Heart left ventricle (tissue), 16 donors: Measurements from ENCODE around the gene CUL4A. TPM values are rescaled to one million over a fixed set of nuclear protein-coding genes. Genes with fewer than 3 reads are reported as not detected.
"Not testable (repeated sequence)": the region's sequence is repeated elsewhere in the genome, so short reads cannot be mapped to it uniquely, and the experiment has no call there.

ENCODE experiments used
- ATAC-seq, 4 donors: fragments of 200-7000 bp; cut with Tn5 transposase; one replicate each; pipeline ENCODE4 v1.9.1; 2020 to 2022; ENCODE audit warnings: moderate library complexity in 4 of 4, mild to moderate bottlenecking in 3 of 4, moderate number of reproducible peaks in 1 of 4
- DNase-seq, 5 donors: peaks; one replicate each; pipeline ENCODE4 v3.0.0-alpha.2; 2020
- H3K27ac ChIP-seq, 12 donors: fragments of 200-600 bp; sonication (generic) in 4 of 12; one replicate each; pipeline versions ENCODE4 v1.5.0 to v1.8.0; 2016 to 2022; ENCODE audit warnings: mild to moderate bottlenecking in 2 of 12
- H3K27me3 ChIP-seq, 9 donors: fragments of 200-600 bp; sonication (generic) in 2 of 9; one replicate each; pipeline versions ENCODE4 v1.5.1 to v1.8.0; 2016 to 2022; ENCODE audit warnings: mild to moderate bottlenecking in 3 of 9
- H3K36me3 ChIP-seq, 9 donors: fragments of 200-600 bp; sonication (generic) in 2 of 9; one replicate each; pipeline versions ENCODE4 v1.5.0 to v1.8.0; 2018 to 2022; ENCODE audit warnings: mild to moderate bottlenecking in 2 of 9
- H3K4me1 ChIP-seq, 12 donors: fragments of 200-600 bp; sonication (generic) in 4 of 12; one replicate each; pipeline versions ENCODE4 v1.5.0 to v1.8.0; 2016 to 2022; ENCODE audit warnings: mild to moderate bottlenecking in 3 of 12
- H3K4me3 ChIP-seq, 12 donors: fragments of 200-600 bp; sonication (generic) in 4 of 12; one replicate each; pipeline versions ENCODE4 v1.5.0 to v1.8.0; 2017 to 2022; ENCODE audit warnings: mild to moderate bottlenecking in 9 of 12, moderate library complexity in 4 of 12
- H3K9me3 ChIP-seq, 12 donors: fragments of 200-600 bp; sonication (generic) in 4 of 12; one replicate each; pipeline versions ENCODE4 v1.5.0 to v1.8.0; 2016 to 2022; ENCODE audit warnings: mild to moderate bottlenecking in 1 of 12
- POLR2A ChIP-seq, 2 donors: fragments of 450-650 bp; IDR thresholded peaks; one replicate each; pipeline ENCODE4 v1.6.1; 2017; ENCODE audit warnings: antibody characterized with exemption in 2 of 2, mild to moderate bottlenecking in 2 of 2, moderate library complexity in 2 of 2
- WGBS, 4 donors: extraction: QIAGEN DNeasy Blood & Tissue Kit in 2 of 4; methylation state at CpG; one replicate each; pipeline versions ENCODE4 v1.1.5 to v1.1.7; 2013 to 2018; 5-methylcytosine and 5-hydroxymethylcytosine counted together
- intact Hi-C, 10 donors: fragments of 100-400 bp; cut with DNase I; formaldehyde crosslinking; loops; one replicate each; pipeline versions ENCODE4 v1.11.1 to v1.14.2; 2022
- polyA plus RNA-seq, 2 donors: library from polyadenylated mRNA; stranded (reverse); fragments of 200-250 nt; gene quantifications; one replicate each; pipeline ENCODE4 v1.2.3, GENCODE V29; 2013
- total RNA-seq, 9 donors: library from RNA; depleted of rRNA in 2 of 9; stranded (reverse); fragments of >200 nt in 2 of 9; fragmentation: NEBNext Ultra II Directional in 3 of 9; extraction: Animal tissue kit (Norgen Biotek cat#: 25700) in 3 of 9; gene quantifications; one replicate each; pipeline versions ENCODE4 v1.1.0 to v1.2.4, GENCODE V29; 2016 to 2023
- TF ChIP-seq, protein P1 (sequence below), 12 donors: fragments of 200-600 bp; sonication (generic) in 4 of 12; IDR thresholded peaks; one replicate each; pipeline versions ENCODE4 v1.5.0 to v1.8.0; 2018 to 2022; ENCODE audit warnings: antibody characterized with exemption in 12 of 12, mild to moderate bottlenecking in 5 of 12
- donor health status: ischemic (EF 13 %, LVEDD 7.1; RV severe dilation, severe dysfunction).
- donor health status: healthy with polysubstance abuse.
- donor health status: DM: no; HTN: yes; CAD: no.
- donor health status: DM: no; HTN: no; CAD: no.
- donor health status: ischemic (EF 25% LVEDD 6.9; RV normal size, moderate dysfunction).
- donor health status: ischemic (EF 25% LVEDD 5.7; RV mildly dilated, moderate dysfunction).
- donor health status: healthy.
- donor health status: DM: yes; HTN: yes; CAD: no.
- donor health status: ischemic (EF 35%, LVEDD 5.7; RV mildly dilated, moderate dysfunction).
- donor health status: nonischemic (EF 11% LVEDD 7.7; RV severe dilation, severe dysfunction).
- donor health status: DM: yes; HTN: yes; CAD: no.
- donor health status: PGD.
- donor health status: ischemic (EF 29% LVEDD 5.4; RV normal size, mild dysfunction).
- donor health status: nonischemic (EF 23%, LVEDD 6.1; RV moderate dilation, normal function).

CUL4A gene
- total and polyA plus RNA-seq, 11 donors = 29.7 to 121 (median 109) TPM

DNA sequence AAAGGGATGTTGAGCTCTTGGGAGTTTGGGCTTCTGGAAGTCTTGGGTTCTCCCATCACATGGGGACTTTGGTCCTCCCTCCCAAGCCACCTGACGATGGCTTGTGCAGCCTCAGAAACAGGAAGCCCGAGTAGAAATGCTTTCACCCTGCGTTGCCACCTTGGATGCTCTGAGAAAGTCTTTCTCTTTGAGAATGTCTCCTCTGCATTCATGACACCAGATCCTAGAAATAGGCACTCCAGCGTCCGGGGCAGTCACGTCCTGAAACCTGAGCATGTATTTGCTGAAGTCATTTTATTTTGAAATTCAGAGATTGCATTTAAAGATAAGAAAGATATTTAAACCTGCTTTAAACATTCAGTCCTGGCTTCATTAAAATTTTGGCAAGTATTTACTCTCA lies 34.4 kb downstream of the CUL4A start:
- ATAC-seq (no peak), DNase-seq (no peak)
- Histone ChIP-seq H3K4me3 (no peak overlapping the region), H3K9me3 (no peaks in the 10 kb centered on the region), H3K27ac (no peak overlapping the region), H3K27me3 (no peaks in the 10 kb centered on the region), H3K4me1 (no peaks in the 10 kb centered on the region), H3K36me3 (peaks cover 2 to 100% (median 99%) of the 10 kb centered on the region in 9 donors)
- TF ChIP-seq POLR2A (IDR thresholded peaks at IDR 0.05) = no peak
- TF ChIP-seq, protein P1, sequence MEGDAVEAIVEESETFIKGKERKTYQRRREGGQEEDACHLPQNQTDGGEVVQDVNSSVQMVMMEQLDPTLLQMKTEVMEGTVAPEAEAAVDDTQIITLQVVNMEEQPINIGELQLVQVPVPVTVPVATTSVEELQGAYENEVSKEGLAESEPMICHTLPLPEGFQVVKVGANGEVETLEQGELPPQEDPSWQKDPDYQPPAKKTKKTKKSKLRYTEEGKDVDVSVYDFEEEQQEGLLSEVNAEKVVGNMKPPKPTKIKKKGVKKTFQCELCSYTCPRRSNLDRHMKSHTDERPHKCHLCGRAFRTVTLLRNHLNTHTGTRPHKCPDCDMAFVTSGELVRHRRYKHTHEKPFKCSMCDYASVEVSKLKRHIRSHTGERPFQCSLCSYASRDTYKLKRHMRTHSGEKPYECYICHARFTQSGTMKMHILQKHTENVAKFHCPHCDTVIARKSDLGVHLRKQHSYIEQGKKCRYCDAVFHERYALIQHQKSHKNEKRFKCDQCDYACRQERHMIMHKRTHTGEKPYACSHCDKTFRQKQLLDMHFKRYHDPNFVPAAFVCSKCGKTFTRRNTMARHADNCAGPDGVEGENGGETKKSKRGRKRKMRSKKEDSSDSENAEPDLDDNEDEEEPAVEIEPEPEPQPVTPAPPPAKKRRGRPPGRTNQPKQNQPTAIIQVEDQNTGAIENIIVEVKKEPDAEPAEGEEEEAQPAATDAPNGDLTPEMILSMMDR (IDR thresholded peaks at IDR 0.05) = no peak
- WGBS, 4 donors = 64 to 82% (median 77%) methylated on average over 6 of the region's 6 CpGs
- intact Hi-C loops = no loop called here

DNA sequence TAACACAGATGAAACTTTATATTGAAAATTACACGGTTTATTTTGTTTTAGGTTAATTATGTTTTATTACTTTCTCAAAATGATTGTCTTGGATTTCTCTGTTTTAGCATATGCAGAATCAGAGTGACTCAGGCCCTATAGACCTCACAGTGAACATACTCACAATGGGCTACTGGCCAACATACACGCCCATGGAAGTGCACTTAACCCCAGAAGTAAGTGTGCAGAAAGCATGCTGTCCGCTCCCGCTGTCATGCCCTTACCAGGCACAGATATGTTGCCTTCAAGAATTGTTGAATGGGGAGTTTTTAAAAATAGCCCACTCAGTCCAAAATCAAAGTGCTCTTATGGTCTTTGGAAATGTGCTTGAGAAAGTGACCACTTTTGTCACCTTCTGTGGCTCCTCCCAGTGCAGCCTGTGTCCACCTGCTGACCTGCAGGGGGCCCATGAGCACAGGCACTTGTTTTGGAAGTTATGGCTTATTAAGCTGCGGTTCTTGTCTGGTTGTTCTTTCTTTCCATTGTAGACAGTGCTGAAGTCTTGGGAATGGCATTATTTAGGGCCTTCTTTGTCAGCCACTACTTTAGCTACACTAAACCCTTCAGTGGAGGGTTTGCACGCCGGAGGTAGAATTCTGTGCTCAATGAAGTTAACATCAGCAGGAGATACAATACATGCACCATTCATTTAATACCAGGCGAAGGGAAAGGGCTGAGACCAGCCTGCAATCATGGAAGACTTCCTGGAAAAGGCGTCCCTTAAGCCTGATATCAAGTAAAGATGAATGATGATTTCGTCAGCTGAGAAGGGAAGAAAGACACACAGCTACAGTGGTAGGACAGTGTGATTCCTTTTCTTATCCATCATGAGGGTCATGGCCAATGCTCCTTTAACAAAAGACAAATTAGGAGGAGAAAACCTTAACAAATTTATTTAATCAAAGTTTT lies 36.7 kb downstream of the CUL4A start:
- no peaks in the 10 kb centered on the region for H3K4me1 ChIP-seq
- H3K27ac ChIP-seq = no peak overlapping the region
- peaks cover 2 to 100% (median 99%) of the 10 kb centered on the region in 9 donors for H3K36me3 ChIP-seq
- DNase-seq (no peak), ATAC-seq (no peak)
- H3K27me3 ChIP-seq = no peaks in the 10 kb centered on the region
- no peak overlapping the region for H3K4me3 ChIP-seq
- H3K9me3 ChIP-seq = no peaks in the 10 kb centered on the region
- no peak for TF ChIP-seq POLR2A (IDR thresholded peaks at IDR 0.05)
- TF ChIP-seq, protein P1 (IDR thresholded peaks at IDR 0.05) = peak in 1 of 12 donors; percentile 22
- intact Hi-C loops = no loop called here
- 70 to 91% (median 82%) methylated on average over 10 of the region's 10 CpGs for WGBS, 4 donors

DNA sequence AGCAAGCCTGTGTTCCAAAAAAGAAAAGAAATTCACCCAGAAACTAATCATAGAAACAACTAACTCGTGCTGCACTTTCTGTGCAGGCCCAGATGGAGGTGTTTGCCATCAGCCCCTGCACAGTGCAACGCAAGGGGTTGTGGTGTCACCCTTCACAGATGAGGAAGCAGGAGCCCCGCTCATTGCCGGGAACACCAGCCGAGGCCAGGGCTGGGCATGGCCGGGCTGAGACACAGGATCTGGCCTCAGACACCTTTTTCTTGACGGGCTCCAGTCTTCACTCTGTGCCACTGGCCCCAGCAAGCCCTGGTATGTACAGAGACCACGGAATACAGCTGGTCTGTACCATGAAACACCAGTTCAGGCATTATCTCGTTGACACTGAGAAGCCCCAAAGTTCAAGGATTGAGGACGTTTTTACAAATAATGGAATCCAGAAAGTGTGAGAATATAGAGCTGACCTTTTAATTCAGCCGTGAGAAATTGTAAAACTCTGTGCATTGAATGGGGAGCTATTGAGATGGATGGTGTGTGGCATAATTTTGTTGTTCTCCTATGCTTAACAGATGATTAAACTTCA lies 43.2 kb downstream of the CUL4A start:
- Histone ChIP-seq H3K36me3 (peaks cover 2 to 100% (median 98%) of the 10 kb centered on the region in 9 donors), H3K27me3 (no peaks in the 10 kb centered on the region)
- no peak for DNase-seq

DNA sequence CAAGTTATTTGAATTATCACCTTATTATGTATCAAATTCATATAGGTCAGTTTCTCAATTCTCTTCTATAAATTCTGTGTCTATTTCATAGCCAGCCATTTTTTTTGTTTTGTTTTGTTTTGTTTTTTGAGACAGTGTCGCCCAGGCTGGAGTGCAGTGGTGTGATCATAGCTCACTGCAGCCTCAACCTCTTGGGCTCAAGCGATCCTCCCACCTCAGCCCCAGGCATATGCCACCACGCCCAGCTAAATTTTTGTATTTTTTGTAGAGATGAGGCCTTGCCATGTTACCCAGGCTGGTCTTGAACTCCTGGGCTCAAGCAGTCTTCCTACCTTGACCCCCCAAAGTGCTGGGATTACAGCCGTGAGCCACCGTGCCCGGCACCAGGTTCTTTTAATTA lies 48.5 kb downstream of the CUL4A start:
- H3K9me3 ChIP-seq, DNase-seq, ATAC-seq, H3K4me3 ChIP-seq, H3K4me1 ChIP-seq, intact Hi-C loops, H3K27me3 ChIP-seq: not testable (repeated sequence)
- Histone ChIP-seq H3K27ac (peak overlapping the region in 1 of 12 donors; percentile 23), H3K36me3 (peaks cover 0 to 98% (median 94%) of the 10 kb centered on the region in 9 donors)
- WGBS, 4 donors = 92 to 98% (median 97%) methylated on average over 6 of the region's 6 CpGs

More for the DNA sequence above, 43.2 kb downstream of the CUL4A start:
- H3K27ac ChIP-seq = no peak overlapping the region
- H3K4me3 ChIP-seq = no peak overlapping the region
- TF ChIP-seq POLR2A (IDR thresholded peaks at IDR 0.05) = no peak
- TF ChIP-seq, protein P1 (IDR thresholded peaks at IDR 0.05) = no peak
- H3K9me3 ChIP-seq = no peaks in the 10 kb centered on the region
- no peak for ATAC-seq
- no peaks in the 10 kb centered on the region for H3K4me1 ChIP-seq
- intact Hi-C loops = no loop called here
- WGBS, 4 donors = 77 to 87% (median 86%) methylated on average over 11 of the region's 11 CpGs
